Endothelial cell of umbilical vein (primary cell): ENCODE results near the gene NCOA7. TPM values are rescaled to one million over a fixed set of nuclear protein-coding genes. Genes with fewer than 3 reads are reported as not detected.

ENCODE experiments used
- BruUV-seq: library from RNA; stranded (reverse); fragments of 400-500 nt; replicated peaks from 2 replicates; lab custom pipeline; 2021; lab: Mats Ljungman, UMichigan
- CTCF ChIA-PET: fragments of 300-600, 350-600 bp; sonication (Branson Sonifier 250); formaldehyde crosslinking; loops from one replicate; lab custom pipeline; 2021; ENCODE audit warnings: antibody characterized with exemption, inconsistent platforms; lab: Charles Lee
- POLR2A ChIA-PET: fragments of 300-600, 350-600 bp; sonication (Branson Sonifier 250); formaldehyde crosslinking; loops from one replicate; lab custom pipeline; 2021; ENCODE audit warnings: antibody characterized with exemption, inconsistent platforms; lab: Charles Lee
- DNase-seq: peaks from one replicate; pipeline ENCODE4 v3.0.0-alpha.2; 2011; ENCODE audit warnings: low read depth, low spot score
- FAIRE-seq: peaks from 2 replicates; lab custom pipeline; 2011; peaks lifted over from hg19 to GRCh38; lab: Jason Lieb, UNC
- H2AFZ ChIP-seq: 2 replicates; pipeline ENCODE4 v1.6.0; 2012; ENCODE audit warnings: low read depth, low read length, control low read depth, inconsistent platforms
- H3K27ac ChIP-seq: 2 replicates; pipeline ENCODE4 v1.5.1; 2011; ENCODE audit warnings: low read depth, mild to moderate bottlenecking, control low read depth, low read length, moderate library complexity; ENCODE audit not compliant: insufficient read depth
- H3K27me3 ChIP-seq, 2 experiments: 2 replicates each; pipeline versions ENCODE4 v1.6.0 to v1.6.1; 2011; ENCODE audit warnings: low read length in 2 of 2, mixed read lengths in 1 of 2; ENCODE audit not compliant: control insufficient read depth in 2 of 2, insufficient read depth in 2 of 2
- H3K36me3 ChIP-seq, 2 experiments: 2 replicates in 1 of 2; 3 replicates in 1 of 2; pipeline ENCODE4 v1.5.1; 2011; ENCODE audit warnings: low read length in 2 of 2, mild to moderate bottlenecking in 1 of 2, moderate library complexity in 1 of 2; ENCODE audit not compliant: control insufficient read depth in 2 of 2, insufficient read depth in 2 of 2; ENCODE audit errors: extremely low read depth in 1 of 2
- H3K4me1 ChIP-seq: 3 replicates; pipeline ENCODE4 v1.5.1; 2011; ENCODE audit warnings: mild to moderate bottlenecking, low read length; ENCODE audit not compliant: control insufficient read depth, insufficient read depth; ENCODE audit errors: extremely low read depth
- H3K4me2 ChIP-seq: 2 replicates; pipeline ENCODE4 v1.6.1; 2011; ENCODE audit warnings: low read length, control low read depth, mixed read lengths; ENCODE audit not compliant: insufficient read depth
- H3K4me3 ChIP-seq, 3 experiments: fragments of 200-600 bp in 1 of 3; sonication (generic), shearing (Covaris generic) in 1 of 3; replicated peaks in 1 of 3; 2 replicates each; pipeline ENCODE4 v1.5.1; 2011 to 2016; ENCODE audit warnings: control low read depth in 3 of 3, low read length in 3 of 3, mild to moderate bottlenecking in 2 of 3, inconsistent platforms in 1 of 3, low read depth in 1 of 3, moderate library complexity in 1 of 3; ENCODE audit not compliant: insufficient read depth in 1 of 3
- H3K79me2 ChIP-seq: 2 replicates; pipeline ENCODE4 v1.6.0; 2012; ENCODE audit warnings: low read length, inconsistent platforms; ENCODE audit not compliant: control insufficient read depth, insufficient read depth
- H3K9ac ChIP-seq: replicated peaks from 2 replicates; pipeline ENCODE3; 2011; ENCODE audit warnings: low read length, control low read depth; ENCODE audit not compliant: insufficient read depth; ENCODE audit errors: extremely low read depth
- H3K9me1 ChIP-seq: replicated peaks from 3 replicates; pipeline ENCODE4 v1.6.0; 2011; ENCODE audit warnings: mild to moderate bottlenecking, low read length; ENCODE audit not compliant: control insufficient read depth, insufficient read depth; ENCODE audit errors: extremely low read depth
- H3K9me3 ChIP-seq: replicated peaks from 2 replicates; pipeline ENCODE4 v1.5.1; 2012; ENCODE audit warnings: low read length, inconsistent platforms; ENCODE audit not compliant: control insufficient read depth, insufficient read depth
- H4K20me1 ChIP-seq: replicated peaks from 2 replicates; pipeline ENCODE3; 2011; ENCODE audit warnings: mild to moderate bottlenecking, low read length; ENCODE audit not compliant: control insufficient read depth, insufficient read depth; ENCODE audit errors: extremely low read depth
- CTCF ChIP-seq, 2 donors: IDR thresholded peaks; 1 replicate in 1 of 2; 2 replicates in 1 of 2; pipeline ENCODE4 v1.5.1; 2011; ENCODE audit warnings: low read length in 2 of 2, mild to moderate bottlenecking in 2 of 2, moderate library complexity in 2 of 2, control low read depth in 1 of 2, inconsistent platforms in 1 of 2, low read depth in 1 of 2; ENCODE audit not compliant: insufficient read depth in 1 of 2; ENCODE audit errors: extremely low read depth in 1 of 2
- EZH2 ChIP-seq: IDR thresholded peaks from 2 replicates; pipeline ENCODE4 v1.6.1; 2012; ENCODE audit warnings: borderline replicate concordance, low read depth, mild to moderate bottlenecking, moderate library complexity, low read length, inconsistent platforms; ENCODE audit not compliant: severe bottlenecking
- FOS ChIP-seq: IDR thresholded peaks from 2 replicates; pipeline ENCODE4 v1.6.1; 2011; ENCODE audit warnings: mild to moderate bottlenecking, low read length, moderate library complexity, borderline replicate concordance; ENCODE audit not compliant: insufficient read depth
- GATA2 ChIP-seq: IDR thresholded peaks from 2 replicates; pipeline ENCODE4 v1.7.0; 2011; ENCODE audit warnings: low read depth, mild to moderate bottlenecking, moderate library complexity, mixed read lengths, low read length; ENCODE audit not compliant: insufficient read length, insufficient read depth
- JUN ChIP-seq: IDR thresholded peaks from 2 replicates; pipeline ENCODE4 v1.6.1; 2011; ENCODE audit warnings: borderline replicate concordance, low read depth; ENCODE audit not compliant: insufficient read length, insufficient read depth
- MAX ChIP-seq: IDR thresholded peaks from 2 replicates; pipeline ENCODE4 v1.6.1; 2011; ENCODE audit not compliant: insufficient read depth, insufficient read length
- MYC ChIP-seq: IDR thresholded peaks from one replicate; pipeline ENCODE4 v1.6.1; 2011; ENCODE audit warnings: mild to moderate bottlenecking, low read depth, low read length
- POLR2A ChIP-seq: IDR thresholded peaks from 2 replicates; pipeline ENCODE4 v1.6.1; 2012; ENCODE audit warnings: low read depth, mild to moderate bottlenecking, control low read depth, low read length
- POLR2AphosphoS5 ChIP-seq: IDR thresholded peaks from 2 replicates; pipeline ENCODE4 v1.6.1; 2012; ENCODE audit warnings: low read depth, mild to moderate bottlenecking, control low read depth, low read length, moderate library complexity; ENCODE audit not compliant: insufficient read depth
- dilution Hi-C: fragments of 300-500 bp; cut with MboI; formaldehyde crosslinking; loops from one replicate; pipeline ENCODE4 v1.15.0; 2019; ENCODE audit warnings: low sequenced_read_pairs; ENCODE audit not compliant: extremely low pct_ligation_motif_present
- intact Hi-C: fragments of 100-400 bp; cut with micrococcal nuclease; formaldehyde crosslinking; loops from one replicate; pipeline ENCODE4 v1.10.0; 2022
- polyA plus RNA-seq, 4 experiments: library from polyadenylated mRNA; depleted of rRNA in 3 of 4; stranded (reverse) in 3 of 4; unstranded in 1 of 4; fragments of >200 nt; gene quantifications; 2 replicates each; pipeline versions ENCODE4 v1.2.1 to v1.2.3, GENCODE V29; 2011 to 2012; ENCODE audit warnings: missing spikeins in 1 of 4
- total RNA-seq: library from RNA; stranded (reverse); gene quantifications from 2 replicates; pipeline ENCODE4 v1.2.3, GENCODE V29; 2021

Gene NCOA7
- total and polyA plus RNA-seq, 2 donors (not counting 3 experiments of a cell fraction or from before 2014, with no cell fraction given) = 27.7 to 71.2 TPM

- dilution Hi-C loops = no loop called here
- Histone ChIP-seq H3K79me2 (peaks cover 69% of the 10 kb centered on the region), H3K4me3 (no peak overlapping the region), H3K9me1 (no peaks in the 10 kb centered on the region), H3K9ac (no peak overlapping the region), H3K9me3 (no peaks in the 10 kb centered on the region), H3K27ac (no peak overlapping the region), H3K27me3 (no peaks in the 10 kb centered on the region), H2AFZ (no peak overlapping the region), H4K20me1 (no peaks in the 10 kb centered on the region), H3K4me2 (no peak overlapping the region), H3K36me3 (peaks cover 0 to 1% of the 10 kb centered on the region in 2 experiments), H3K4me1 (peaks cover 41% of the 10 kb centered on the region)
- POLR2A ChIA-PET = no interaction called here
- FAIRE-seq (no peak), DNase-seq (no peak)
- BruUV-seq = no TSS peak
- CTCF ChIA-PET = interaction anchor here (0.6 to 1.5 kb wide), 2 partner anchors 158 to 485 kb away, joined by 3 to 4 read pairs; partner anchors contain the start of gene HINT3
- intact Hi-C loops = no loop called here
- TF ChIP-seq CTCF (IDR thresholded peaks at IDR 0.05; ENCODE audit: extremely low read depth in 1 of 2, insufficient read depth in 1 of 2, low read depth in 1 of 2, low read length in 2 of 2) (no peak), JUN (no peak), POLR2A (no peak), GATA2 (no peak), MYC (no peak), POLR2AphosphoS5 (no peak), MAX (no peak), FOS (no peak), EZH2 (no peak)
Measured at GRCh38 chr6:125797886-125798444, 7.2 kb downstream of the NCOA7 start.
